GM10847 (cell line): ENCODE measurements around the gene HIF1A.

ENCODE experiments used
- POLR2A ChIP-seq: IDR thresholded peaks from 2 replicates; pipeline ENCODE4 v1.6.1; 2011; ENCODE audit not compliant: insufficient read length; ENCODE audit errors: extremely low read depth

HIF1A gene

GRCh38 chr14:61718039-61718438, 22.7 kb downstream of the HIF1A start:
- TF ChIP-seq POLR2A: no peak

- no peak for TF ChIP-seq POLR2A
Observed at GRCh38 chr14:61719344-61720293, 24.3 kb downstream of the HIF1A start.

GRCh38 chr14:61720294-61720661, 25.0 kb downstream of the HIF1A start:
- TF ChIP-seq POLR2A: no peak

GRCh38 chr14:61720741-61721140, 25.4 kb downstream of the HIF1A start:
- TF ChIP-seq POLR2A: no peak

GRCh38 chr14:61724133-61724532, 28.8 kb downstream of the HIF1A start:
- TF ChIP-seq POLR2A: no peak

- no peak for TF ChIP-seq POLR2A
Observed at GRCh38 chr14:61726778-61727658, 31.7 kb downstream of the HIF1A start.

- TF ChIP-seq POLR2A: no peak
Observed at GRCh38 chr14:61730756-61731373, 35.6 kb downstream of the HIF1A start.

- TF ChIP-seq POLR2A: no peak
Observed at GRCh38 chr14:61733972-61734371, 38.7 kb downstream of the HIF1A start.

GRCh38 chr14:61736751-61737150, 41.4 kb downstream of the HIF1A start:
- no peak for TF ChIP-seq POLR2A

DNA sequence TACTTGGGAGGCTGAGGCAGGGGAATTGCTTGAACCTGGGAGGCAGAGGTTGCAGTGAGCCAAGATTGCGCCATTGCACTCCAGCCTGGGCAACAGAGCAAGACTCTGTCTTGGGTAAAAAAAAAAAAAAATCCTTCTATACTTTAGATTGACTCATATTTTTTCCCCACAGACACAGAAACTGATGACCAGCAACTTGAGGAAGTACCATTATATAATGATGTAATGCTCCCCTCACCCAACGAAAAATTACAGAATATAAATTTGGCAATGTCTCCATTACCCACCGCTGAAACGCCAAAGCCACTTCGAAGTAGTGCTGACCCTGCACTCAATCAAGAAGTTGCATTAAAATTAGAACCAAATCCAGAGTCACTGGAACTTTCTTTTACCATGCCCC, 42.6 kb downstream of the HIF1A start:
- TF ChIP-seq POLR2A: no peak

- no peak for TF ChIP-seq POLR2A
Observed at GRCh38 chr14:61739133-61739532, 43.8 kb downstream of the HIF1A start.

DNA sequence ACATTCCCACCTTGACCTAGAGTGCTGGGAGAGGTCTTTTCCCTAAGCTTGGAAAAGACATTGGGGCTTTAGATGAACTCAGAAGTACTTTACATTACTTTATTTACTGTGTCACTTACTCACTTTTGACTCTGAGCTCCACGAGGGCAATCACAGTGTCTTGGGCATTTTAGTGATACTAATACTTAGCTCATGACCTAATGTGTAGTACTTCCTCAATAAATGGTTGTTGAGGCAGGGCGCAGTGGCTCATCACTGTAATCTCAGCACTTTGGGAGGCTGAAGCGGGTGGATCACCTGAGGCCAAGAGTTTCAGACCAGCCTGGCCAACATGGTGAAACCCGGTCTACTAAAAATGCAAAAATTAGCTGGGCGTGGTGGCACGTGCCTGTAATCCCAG, 47.1 kb downstream of the HIF1A start:
- TF ChIP-seq POLR2A: no peak

DNA sequence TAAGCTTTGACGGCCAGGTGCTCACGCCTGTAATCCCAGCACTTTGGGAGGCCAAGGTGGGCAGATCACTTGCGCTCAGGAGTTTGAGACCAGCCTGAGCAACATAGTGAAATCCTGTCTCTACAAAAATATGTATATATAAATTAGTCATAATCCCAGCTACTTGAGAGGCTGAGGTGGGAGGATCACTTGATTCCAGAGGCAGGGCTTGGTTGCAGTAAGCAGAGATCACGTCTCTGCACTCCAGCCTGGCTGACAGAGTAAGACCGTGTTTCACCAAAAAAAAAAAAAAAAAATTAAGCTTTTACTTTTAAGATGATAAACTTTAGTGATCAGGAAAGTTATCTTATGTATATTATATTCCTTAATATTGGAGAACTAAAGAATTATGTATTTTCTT, 48.9 kb downstream of the HIF1A start:
- TF ChIP-seq POLR2A: no peak

DNA sequence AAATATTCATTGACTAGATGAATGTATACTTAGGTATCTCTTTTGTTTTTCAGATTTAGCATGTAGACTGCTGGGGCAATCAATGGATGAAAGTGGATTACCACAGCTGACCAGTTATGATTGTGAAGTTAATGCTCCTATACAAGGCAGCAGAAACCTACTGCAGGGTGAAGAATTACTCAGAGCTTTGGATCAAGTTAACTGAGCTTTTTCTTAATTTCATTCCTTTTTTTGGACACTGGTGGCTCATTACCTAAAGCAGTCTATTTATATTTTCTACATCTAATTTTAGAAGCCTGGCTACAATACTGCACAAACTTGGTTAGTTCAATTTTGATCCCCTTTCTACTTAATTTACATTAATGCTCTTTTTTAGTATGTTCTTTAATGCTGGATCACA, 51.6 kb downstream of the HIF1A start:
- TF ChIP-seq POLR2A: no peak

DNA sequence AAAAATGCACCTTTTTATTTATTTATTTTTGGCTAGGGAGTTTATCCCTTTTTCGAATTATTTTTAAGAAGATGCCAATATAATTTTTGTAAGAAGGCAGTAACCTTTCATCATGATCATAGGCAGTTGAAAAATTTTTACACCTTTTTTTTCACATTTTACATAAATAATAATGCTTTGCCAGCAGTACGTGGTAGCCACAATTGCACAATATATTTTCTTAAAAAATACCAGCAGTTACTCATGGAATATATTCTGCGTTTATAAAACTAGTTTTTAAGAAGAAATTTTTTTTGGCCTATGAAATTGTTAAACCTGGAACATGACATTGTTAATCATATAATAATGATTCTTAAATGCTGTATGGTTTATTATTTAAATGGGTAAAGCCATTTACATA, 52.0 kb downstream of the HIF1A start:
- TF ChIP-seq POLR2A: no peak
